A549 (cell line): ENCODE data around the gene KRTAP3-2. TPM values are rescaled to one million over a fixed set of nuclear protein-coding genes. Genes with fewer than 3 reads are reported as not detected.
A peak's percentile ranks its signal among the peaks of the same experiment; 100 is the strongest.

Source experiments
- ATAC-seq, 2 experiments: fragments of 200-7000 bp in 1 of 2; fragments of >200 bp in 1 of 2; cut with Nextera tagmentation in 1 of 2; cut with Tn5 transposase in 1 of 2; 3 replicates each; pipeline versions ENCODE4 v1.8.0 to v1.9.1; 2018 to 2020; ENCODE audit warnings: mild to moderate bottlenecking in 1 of 2, moderate library complexity in 1 of 2
- CTCF ChIA-PET: fragments of 300-600 bp; sonication (Branson Sonifier 250); formaldehyde crosslinking; extraction: SDS; loops from one replicate; lab custom pipeline; 2021; ENCODE audit warnings: antibody characterized with exemption, inconsistent platforms; lab: Yijun Ruan, JAX
- POLR2A ChIA-PET: fragments of 350-600 bp; formaldehyde crosslinking; extraction: SDS; loops from one replicate; lab custom pipeline; 2021; ENCODE audit warnings: antibody characterized with exemption, inconsistent platforms; lab: Yijun Ruan, JAX
- DNase-seq, 2 experiments: peaks; one replicate each; pipeline versions ENCODE4 v3.0.0 to v3.0.0-alpha.2; 2011 to 2016; ENCODE audit warnings: low read depth in 1 of 2, low spot score in 1 of 2
- FAIRE-seq: peaks from 2 replicates; lab custom pipeline; 2011; peaks lifted over from hg19 to GRCh38; lab: Jason Lieb, UNC
- H3K27ac ChIP-seq, 2 experiments: fragments of >200 bp; sonication (Bioruptor Twin); formaldehyde crosslinking; 3 replicates each; pipeline ENCODE4 v1.5.1; 2016 to 2017
- H3K4me1 ChIP-seq: fragments of >200 bp; sonication (Bioruptor Twin); formaldehyde crosslinking; 3 replicates; pipeline ENCODE4 v1.6.1; 2016
- H3K4me2 ChIP-seq: fragments of >200 bp; sonication (Bioruptor Twin); formaldehyde crosslinking; 3 replicates; pipeline ENCODE4 v1.6.1; 2016
- H3K4me3 ChIP-seq: fragments of >200 bp; sonication (Bioruptor Twin); formaldehyde crosslinking; 3 replicates; pipeline ENCODE4 v1.5.1; 2016
- H3K9me3 ChIP-seq: fragments of >200 bp; sonication (Bioruptor Twin); formaldehyde crosslinking; 3 replicates; pipeline ENCODE4 v1.6.1; 2016
- CBX2 ChIP-seq: fragments of 200-600 bp; sonication (generic); IDR thresholded peaks from 2 replicates; pipeline ENCODE4 v1.6.1; 2016; ENCODE audit warnings: low read depth, mild to moderate bottlenecking, borderline replicate concordance
- CBX8 ChIP-seq: fragments of 200-600 bp; sonication (generic); IDR thresholded peaks from 2 replicates; pipeline ENCODE4 v1.6.1; 2016
- CHD2 ChIP-seq: fragments of 150-350 bp; IDR thresholded peaks from 2 replicates; pipeline ENCODE4 v1.6.1; 2014; ENCODE audit warnings: low read length; ENCODE audit not compliant: partially characterized antibody
- E2F6 ChIP-seq: IDR thresholded peaks from 2 replicates; pipeline ENCODE4 v1.6.1; 2012; ENCODE audit warnings: low read depth, borderline replicate concordance
- EHF ChIP-seq: fragments of 250-450 bp; sonication (Bioruptor Pico); IDR thresholded peaks from 2 replicates; pipeline ENCODE4 v1.5.0; 2020; ENCODE audit warnings: mild to moderate bottlenecking
- FOSL2 ChIP-seq, 2 experiments: fragments of 450-650 bp in 1 of 2; fragments of >200 bp in 1 of 2; sonication (Bioruptor Twin) in 1 of 2; formaldehyde crosslinking; IDR thresholded peaks; 2 replicates each; pipeline versions ENCODE4 v1.5.0 to v1.6.1; 2016 to 2020; ENCODE audit warnings: mild to moderate bottlenecking in 1 of 2, moderate library complexity in 1 of 2
- GATA3 ChIP-seq: IDR thresholded peaks from 2 replicates; pipeline ENCODE4 v1.6.1; 2012; ENCODE audit warnings: borderline replicate concordance
- HDAC2 ChIP-seq: fragments of 200-600 bp; sonication (generic); IDR thresholded peaks from 2 replicates; pipeline ENCODE4 v1.6.1; 2016
- JUN ChIP-seq, 2 experiments: fragments of >200 bp; sonication (Bioruptor Twin); formaldehyde crosslinking; IDR thresholded peaks; 2 replicates in 1 of 2; 3 replicates in 1 of 2; pipeline ENCODE4 v1.6.1; 2016 to 2017
- KDM1A ChIP-seq: fragments of 200-600 bp; sonication (generic); IDR thresholded peaks from 2 replicates; pipeline ENCODE4 v1.6.1; 2016; ENCODE audit warnings: low read depth, mild to moderate bottlenecking
- NPAS2 ChIP-seq: fragments of 250-450 bp; sonication (Bioruptor Pico); IDR thresholded peaks from 2 replicates; pipeline ENCODE4 v1.8.0; 2022; ENCODE audit warnings: mild to moderate bottlenecking, moderate library complexity, borderline replicate concordance
- PHF8 ChIP-seq: fragments of 200-600 bp; sonication (generic); IDR thresholded peaks from 2 replicates; pipeline ENCODE4 v1.6.1; 2016; ENCODE audit warnings: low read depth, mild to moderate bottlenecking, antibody characterized with exemption, moderate library complexity, borderline replicate concordance
- POLR2A ChIP-seq: IDR thresholded peaks from 2 replicates; pipeline ENCODE4 v1.6.1; 2012; ENCODE audit warnings: mild to moderate bottlenecking, low read length
- RAD21 ChIP-seq, 2 experiments: fragments of >200 bp in 1 of 2; sonication (Bioruptor Twin) in 1 of 2; formaldehyde crosslinking in 1 of 2; IDR thresholded peaks in 1 of 2; conservative IDR thresholded peaks in 1 of 2; 2 replicates in 1 of 2; 3 replicates in 1 of 2; pipeline ENCODE4 v1.6.1; 2012 to 2018; ENCODE audit warnings: inconsistent platforms in 1 of 2
- RCOR1 ChIP-seq: fragments of 150-350 bp; IDR thresholded peaks from 2 replicates; pipeline ENCODE4 v1.6.1; 2014; ENCODE audit warnings: antibody characterized with exemption, low read length, low read depth
- SMC3 ChIP-seq: fragments of >200 bp; sonication (Bioruptor Twin); formaldehyde crosslinking; IDR thresholded peaks from 3 replicates; pipeline ENCODE4 v1.6.1; 2018; ENCODE audit warnings: inconsistent platforms
- TFCP2L1 ChIP-seq: fragments of 250-450 bp; sonication (Bioruptor Pico); IDR thresholded peaks from 2 replicates; pipeline ENCODE4 v1.5.0; 2021; ENCODE audit warnings: mild to moderate bottlenecking
- TP53 ChIP-seq: fragments of 250-450 bp; sonication (Bioruptor Pico); IDR thresholded peaks from 2 replicates; pipeline ENCODE4 v1.5.0; 2021; ENCODE audit warnings: mild to moderate bottlenecking, moderate library complexity
- USF2 ChIP-seq: fragments of 450-650 bp; IDR thresholded peaks from 2 replicates; pipeline ENCODE4 v1.6.1; 2014; ENCODE audit warnings: antibody characterized with exemption
- ZFP36 ChIP-seq: fragments of 450-650 bp; IDR thresholded peaks from 2 replicates; pipeline ENCODE4 v1.6.1; 2014; ENCODE audit warnings: borderline replicate concordance; ENCODE audit not compliant: partially characterized antibody
- ZNF302 ChIP-seq: fragments of 250-450 bp; sonication (Bioruptor Pico); IDR thresholded peaks from 2 replicates; pipeline ENCODE4 v1.9.0; 2021; ENCODE audit warnings: inconsistent platforms, mild to moderate bottlenecking, moderate library complexity
- WGBS: methylation state at CpG from one replicate; pipeline ENCODE4 v1.1.6; 2017; ENCODE audit errors: missing lambda C conversion rate; 5-methylcytosine and 5-hydroxymethylcytosine counted together
- polyA plus RNA-seq, 4 experiments: library from polyadenylated mRNA; depleted of rRNA in 3 of 4; stranded (reverse); fragments of >200 nt; fragmentation: RNase III in 1 of 4; extraction: RNeasy Plus Mini Kit Qiagen cat#74134 plus additional on column Dnase treatment in 1 of 4; gene quantifications; 2 replicates in 3 of 4; 3 replicates in 1 of 4; pipeline ENCODE4 v1.2.3, GENCODE V29; 2011 to 2017
- small RNA-seq, 6 experiments: library from RNA; depleted of rRNA; stranded (forward); fragments of <200 nt; gene quantifications; one replicate each; pipeline ENCODE3, GENCODE V24; 2012

The KRTAP3-2 gene
- polyA plus RNA-seq, 2 of the 4 experiments (the other 2 are of a cell fraction), result not detected

- POLR2A ChIA-PET, result no interaction called here
- 81% methylated on average over 7 of the region's 7 CpGs for WGBS
Measured at GRCh38 chr17:40950176-40950575, 49.5 kb downstream of the KRTAP3-2 start.

GRCh38 chr17:40949418-40949817 is 50.3 kb downstream of the KRTAP3-2 start:
- peaks cover 17% of the 10 kb centered on the region; the same call in 2 of the 3 replicates for H3K4me1 ChIP-seq
- ATAC-seq (peak in 1 of 2 experiments; percentile 39; a peak in 1 of 6 replicates), FAIRE-seq (no peak), DNase-seq (no peak)
- H3K4me3 ChIP-seq, result no peak overlapping the region
- TF ChIP-seq POLR2A, result no peak
- no peak for TF ChIP-seq USF2
- TF ChIP-seq NPAS2 (CRISPR knock-in tag), result no peak
- TF ChIP-seq SMC3, result no peak
- no peak for TF ChIP-seq EHF (CRISPR knock-in tag)
- no peak for TF ChIP-seq ZNF302
- TF ChIP-seq RAD21 (conservative IDR thresholded peaks at IDR 0.05 in 1 of 2, IDR thresholded peaks at IDR 0.05 in 1 of 2), result no peak
- no peak for TF ChIP-seq FOSL2 (IDR thresholded peaks at IDR 0.05)
- no peak for TF ChIP-seq FOSL2 (CRISPR knock-in tag; IDR thresholded peaks at IDR 0.05)
- no peak for TF ChIP-seq KDM1A
- no peak for TF ChIP-seq CBX8
- no peak for TF ChIP-seq JUN (IDR thresholded peaks at IDR 0.05)
- no peak for TF ChIP-seq TP53 (CRISPR knock-in tag)
- TF ChIP-seq ZFP36, result no peak
- no peak for TF ChIP-seq GATA3
- TF ChIP-seq CBX2, result no peak
- TF ChIP-seq TFCP2L1 (CRISPR knock-in tag), result no peak
- TF ChIP-seq E2F6, result no peak
- TF ChIP-seq PHF8, result no peak
- no peaks in the 10 kb centered on the region for H3K9me3 ChIP-seq
- H3K4me2 ChIP-seq, result peak overlapping the region; percentile 19; the same call in 1 of the 3 replicates
- H3K27ac ChIP-seq, result peak overlapping the region in 1 of 2 experiments; percentile 19; a peak in 1 of 6 replicates
- WGBS, result 57% methylated on average over 10 of the region's 10 CpGs
- ChIA-PET POLR2A (no interaction called here), CTCF (interaction anchor here (1.9 kb wide), 1 partner anchor 13 kb away, joined by 5 read pairs; no protein-coding TSS in a partner anchor)

More at GRCh38 chr17:40950176-40950575, 49.5 kb downstream of the KRTAP3-2 start:
- FAIRE-seq, result no peak
- DNase-seq, result no peak
- Histone ChIP-seq H3K4me1 (peaks cover 17% of the 10 kb centered on the region; the same call in 2 of the 3 replicates), H3K4me3 (no peak overlapping the region), H3K4me2 (no peak overlapping the region), H3K27ac (no peak overlapping the region), H3K9me3 (no peaks in the 10 kb centered on the region)
- CTCF ChIA-PET, result interaction anchor here (1.0 to 1.9 kb wide), 2 partner anchors 12 to 17 kb away, joined by 5 read pairs; no protein-coding TSS in a partner anchor
- no peak for ATAC-seq
- no peak for TF ChIP-seq CHD2
- no peak for TF ChIP-seq RCOR1
- TF ChIP-seq HDAC2, result no peak
- TF ChIP-seq EHF (CRISPR knock-in tag), result no peak
- TF ChIP-seq NPAS2 (CRISPR knock-in tag), result no peak
- no peak for TF ChIP-seq ZFP36

Small RNA genes within 50 kb of the gene (small RNA-seq; reads per million reads assigned to genes)
- gene KRTAP3-4P, result 0 reads per million in 6 experiments

Other genes with a start within 250 kb of the KRTAP3-2 start
Only the 30 nearest of the 37 such genes appear.
- not detected in 2 replicates for gene KRT28, start 199.9 kb downstream of the KRTAP3-2 start, polyA plus RNA-seq (2011; rRNA removed)
- gene KRT28, start 199.9 kb downstream of the KRTAP3-2 start, polyA plus RNA-seq (2017; fragmentation: RNase III; extraction: RNeasy Plus Mini Kit Qiagen cat#74134 plus additional on column Dnase treatment), result not detected in 3 replicates
- gene KRT10, start 177.3 kb downstream of the KRTAP3-2 start, polyA plus RNA-seq (2011; rRNA removed), result 59.8 and 89.8 TPM in 2 replicates
- 89.1 to 96.2 TPM (median 95.9 TPM) in 3 replicates for gene KRT10, start 177.3 kb downstream of the KRTAP3-2 start, polyA plus RNA-seq (2017; fragmentation: RNase III; extraction: RNeasy Plus Mini Kit Qiagen cat#74134 plus additional on column Dnase treatment)
- gene KRT12, start 132.7 kb downstream of the KRTAP3-2 start, polyA plus RNA-seq (2011; rRNA removed), result not detected in 2 replicates
- not detected in 3 replicates for gene KRT12, start 132.7 kb downstream of the KRTAP3-2 start, polyA plus RNA-seq (2017; fragmentation: RNase III; extraction: RNeasy Plus Mini Kit Qiagen cat#74134 plus additional on column Dnase treatment)
- gene KRT20, start 114.7 kb downstream of the KRTAP3-2 start, polyA plus RNA-seq (2011; rRNA removed), result 0.28 and 0.34 TPM in 2 replicates
- not detected in 3 replicates for gene KRT20, start 114.7 kb downstream of the KRTAP3-2 start, polyA plus RNA-seq (2017; fragmentation: RNase III; extraction: RNeasy Plus Mini Kit Qiagen cat#74134 plus additional on column Dnase treatment)
- gene KRT23, start 62.3 kb downstream of the KRTAP3-2 start, polyA plus RNA-seq (2011; rRNA removed), result not detected in 2 replicates
- not detected in 3 replicates for gene KRT23, start 62.3 kb downstream of the KRTAP3-2 start, polyA plus RNA-seq (2017; fragmentation: RNase III; extraction: RNeasy Plus Mini Kit Qiagen cat#74134 plus additional on column Dnase treatment)
- not detected in 2 replicates for gene KRT39, start 33.0 kb downstream of the KRTAP3-2 start, polyA plus RNA-seq (2011; rRNA removed)
- gene KRT39, start 33.0 kb downstream of the KRTAP3-2 start, polyA plus RNA-seq (2017; fragmentation: RNase III; extraction: RNeasy Plus Mini Kit Qiagen cat#74134 plus additional on column Dnase treatment), result not detected in 3 replicates
- gene KRT40, start 15.6 kb downstream of the KRTAP3-2 start, polyA plus RNA-seq (2011; rRNA removed), result not detected in 2 replicates
- not detected in 3 replicates for gene KRT40, start 15.6 kb downstream of the KRTAP3-2 start, polyA plus RNA-seq (2017; fragmentation: RNase III; extraction: RNeasy Plus Mini Kit Qiagen cat#74134 plus additional on column Dnase treatment)
- not detected in 2 replicates for gene KRTAP3-3, start 5.7 kb downstream of the KRTAP3-2 start, polyA plus RNA-seq (2011; rRNA removed)
- gene KRTAP3-3, start 5.7 kb downstream of the KRTAP3-2 start, polyA plus RNA-seq (2017; fragmentation: RNase III; extraction: RNeasy Plus Mini Kit Qiagen cat#74134 plus additional on column Dnase treatment), result not detected in 3 replicates
- gene KRTAP3-1, start 9.2 kb upstream of the KRTAP3-2 start, polyA plus RNA-seq (2011; rRNA removed), result not detected in 2 replicates
- gene KRTAP3-1, start 9.2 kb upstream of the KRTAP3-2 start, polyA plus RNA-seq (2017; fragmentation: RNase III; extraction: RNeasy Plus Mini Kit Qiagen cat#74134 plus additional on column Dnase treatment), result not detected in 3 replicates
- gene KRTAP1-5, start 27.3 kb upstream of the KRTAP3-2 start, polyA plus RNA-seq (2011; rRNA removed), result not detected in 2 replicates
- gene KRTAP1-5, start 27.3 kb upstream of the KRTAP3-2 start, polyA plus RNA-seq (2017; fragmentation: RNase III; extraction: RNeasy Plus Mini Kit Qiagen cat#74134 plus additional on column Dnase treatment), result not detected in 3 replicates
- not detected in 2 replicates for gene KRTAP1-4, start 30.3 kb upstream of the KRTAP3-2 start, polyA plus RNA-seq (2011; rRNA removed)
- not detected in 3 replicates for gene KRTAP1-4, start 30.3 kb upstream of the KRTAP3-2 start, polyA plus RNA-seq (2017; fragmentation: RNase III; extraction: RNeasy Plus Mini Kit Qiagen cat#74134 plus additional on column Dnase treatment)
- not detected in 2 replicates for gene KRTAP1-3, start 35.0 kb upstream of the KRTAP3-2 start, polyA plus RNA-seq (2011; rRNA removed)
- gene KRTAP1-3, start 35.0 kb upstream of the KRTAP3-2 start, polyA plus RNA-seq (2017; fragmentation: RNase III; extraction: RNeasy Plus Mini Kit Qiagen cat#74134 plus additional on column Dnase treatment), result not detected in 3 replicates
- not detected in 2 replicates for gene KRTAP1-1, start 41.5 kb upstream of the KRTAP3-2 start, polyA plus RNA-seq (2011; rRNA removed)
- not detected in 3 replicates for gene KRTAP1-1, start 41.5 kb upstream of the KRTAP3-2 start, polyA plus RNA-seq (2017; fragmentation: RNase III; extraction: RNeasy Plus Mini Kit Qiagen cat#74134 plus additional on column Dnase treatment)
- gene KRTAP2-1, start 47.4 kb upstream of the KRTAP3-2 start, polyA plus RNA-seq (2011; rRNA removed), result not detected in 2 replicates
- not detected in 3 replicates for gene KRTAP2-1, start 47.4 kb upstream of the KRTAP3-2 start, polyA plus RNA-seq (2017; fragmentation: RNase III; extraction: RNeasy Plus Mini Kit Qiagen cat#74134 plus additional on column Dnase treatment)
- not detected in 2 replicates for gene KRTAP2-2, start 55.3 kb upstream of the KRTAP3-2 start, polyA plus RNA-seq (2011; rRNA removed)
- not detected in 3 replicates for gene KRTAP2-2, start 55.3 kb upstream of the KRTAP3-2 start, polyA plus RNA-seq (2017; fragmentation: RNase III; extraction: RNeasy Plus Mini Kit Qiagen cat#74134 plus additional on column Dnase treatment)
- gene KRTAP2-3, start 60.2 kb upstream of the KRTAP3-2 start, polyA plus RNA-seq (2011; rRNA removed), result not detected in 2 replicates
- gene KRTAP2-3, start 60.2 kb upstream of the KRTAP3-2 start, polyA plus RNA-seq (2017; fragmentation: RNase III; extraction: RNeasy Plus Mini Kit Qiagen cat#74134 plus additional on column Dnase treatment), result 0.10 TPM in 1 of 3 replicates, not detected in the others
- gene KRTAP2-4, start 66.0 kb upstream of the KRTAP3-2 start, polyA plus RNA-seq (2011; rRNA removed), result not detected in 2 replicates
- gene KRTAP2-4, start 66.0 kb upstream of the KRTAP3-2 start, polyA plus RNA-seq (2017; fragmentation: RNase III; extraction: RNeasy Plus Mini Kit Qiagen cat#74134 plus additional on column Dnase treatment), result not detected in 3 replicates
- not detected in 2 replicates for gene KRTAP4-7, start 84.2 kb upstream of the KRTAP3-2 start, polyA plus RNA-seq (2011; rRNA removed)
- not detected in 3 replicates for gene KRTAP4-7, start 84.2 kb upstream of the KRTAP3-2 start, polyA plus RNA-seq (2017; fragmentation: RNase III; extraction: RNeasy Plus Mini Kit Qiagen cat#74134 plus additional on column Dnase treatment)
- not detected in 2 replicates for gene KRTAP4-8, start 98.2 kb upstream of the KRTAP3-2 start, polyA plus RNA-seq (2011; rRNA removed)
- not detected in 3 replicates for gene KRTAP4-8, start 98.2 kb upstream of the KRTAP3-2 start, polyA plus RNA-seq (2017; fragmentation: RNase III; extraction: RNeasy Plus Mini Kit Qiagen cat#74134 plus additional on column Dnase treatment)
- gene KRTAP4-16, start 102.3 kb upstream of the KRTAP3-2 start, polyA plus RNA-seq (2011; rRNA removed), result not detected in 2 replicates
- gene KRTAP4-16, start 102.3 kb upstream of the KRTAP3-2 start, polyA plus RNA-seq (2017; fragmentation: RNase III; extraction: RNeasy Plus Mini Kit Qiagen cat#74134 plus additional on column Dnase treatment), result not detected in 3 replicates
- gene KRTAP4-9, start 105.5 kb upstream of the KRTAP3-2 start, polyA plus RNA-seq (2011; rRNA removed), result not detected in 2 replicates
- gene KRTAP4-9, start 105.5 kb upstream of the KRTAP3-2 start, polyA plus RNA-seq (2017; fragmentation: RNase III; extraction: RNeasy Plus Mini Kit Qiagen cat#74134 plus additional on column Dnase treatment), result not detected in 3 replicates
- not detected in 2 replicates for gene KRTAP4-11, start 118.5 kb upstream of the KRTAP3-2 start, polyA plus RNA-seq (2011; rRNA removed)
- not detected in 3 replicates for gene KRTAP4-11, start 118.5 kb upstream of the KRTAP3-2 start, polyA plus RNA-seq (2017; fragmentation: RNase III; extraction: RNeasy Plus Mini Kit Qiagen cat#74134 plus additional on column Dnase treatment)
- not detected in 2 replicates for gene KRTAP4-12, start 124.3 kb upstream of the KRTAP3-2 start, polyA plus RNA-seq (2011; rRNA removed)
- gene KRTAP4-12, start 124.3 kb upstream of the KRTAP3-2 start, polyA plus RNA-seq (2017; fragmentation: RNase III; extraction: RNeasy Plus Mini Kit Qiagen cat#74134 plus additional on column Dnase treatment), result not detected in 3 replicates
- gene KRTAP4-6, start 140.6 kb upstream of the KRTAP3-2 start, polyA plus RNA-seq (2011; rRNA removed), result not detected in 2 replicates
- not detected in 3 replicates for gene KRTAP4-6, start 140.6 kb upstream of the KRTAP3-2 start, polyA plus RNA-seq (2017; fragmentation: RNase III; extraction: RNeasy Plus Mini Kit Qiagen cat#74134 plus additional on column Dnase treatment)
- gene KRTAP4-5, start 149.9 kb upstream of the KRTAP3-2 start, polyA plus RNA-seq (2011; rRNA removed), result not detected in 2 replicates
- gene KRTAP4-5, start 149.9 kb upstream of the KRTAP3-2 start, polyA plus RNA-seq (2017; fragmentation: RNase III; extraction: RNeasy Plus Mini Kit Qiagen cat#74134 plus additional on column Dnase treatment), result not detected in 3 replicates
- not detected in 2 replicates for gene KRTAP4-4, start 160.8 kb upstream of the KRTAP3-2 start, polyA plus RNA-seq (2011; rRNA removed)
- gene KRTAP4-4, start 160.8 kb upstream of the KRTAP3-2 start, polyA plus RNA-seq (2017; fragmentation: RNase III; extraction: RNeasy Plus Mini Kit Qiagen cat#74134 plus additional on column Dnase treatment), result not detected in 3 replicates
- not detected in 2 replicates for gene KRTAP4-3, start 168.3 kb upstream of the KRTAP3-2 start, polyA plus RNA-seq (2011; rRNA removed)
- gene KRTAP4-3, start 168.3 kb upstream of the KRTAP3-2 start, polyA plus RNA-seq (2017; fragmentation: RNase III; extraction: RNeasy Plus Mini Kit Qiagen cat#74134 plus additional on column Dnase treatment), result not detected in 3 replicates
- not detected in 2 replicates for gene KRTAP4-2, start 178.3 kb upstream of the KRTAP3-2 start, polyA plus RNA-seq (2011; rRNA removed)
- not detected in 3 replicates for gene KRTAP4-2, start 178.3 kb upstream of the KRTAP3-2 start, polyA plus RNA-seq (2017; fragmentation: RNase III; extraction: RNeasy Plus Mini Kit Qiagen cat#74134 plus additional on column Dnase treatment)
- 0.32 TPM in 2 replicates for gene KRTAP4-1, start 185.0 kb upstream of the KRTAP3-2 start, polyA plus RNA-seq (2011; rRNA removed)
- 0.12 TPM in 2 of 3 replicates, not detected in the other for gene KRTAP4-1, start 185.0 kb upstream of the KRTAP3-2 start, polyA plus RNA-seq (2017; fragmentation: RNase III; extraction: RNeasy Plus Mini Kit Qiagen cat#74134 plus additional on column Dnase treatment)
- gene KRTAP9-1, start 190.0 kb upstream of the KRTAP3-2 start, polyA plus RNA-seq (2011; rRNA removed), result not detected in 2 replicates
- gene KRTAP9-1, start 190.0 kb upstream of the KRTAP3-2 start, polyA plus RNA-seq (2017; fragmentation: RNase III; extraction: RNeasy Plus Mini Kit Qiagen cat#74134 plus additional on column Dnase treatment), result not detected in 3 replicates